Activated CD4-positive, alpha-beta memory T cell treated with anti-CD3 and anti-CD28 coated beads for 36 hours (primary cell): Measurements from ENCODE around the gene ITPA. TPM values are rescaled to one million over a fixed set of nuclear protein-coding genes. Genes with fewer than 3 reads are reported as not detected.

ENCODE experiments used
- CTCF ChIA-PET: fragments of 350-600 bp; sonication (Branson Sonifier 250); formaldehyde crosslinking; loops from one replicate; lab custom pipeline; 2021; ENCODE audit warnings: antibody characterized with exemption, inconsistent platforms; lab: Charles Lee
- POLR2A ChIA-PET: fragments of 350-600 bp; sonication (Branson Sonifier 250); formaldehyde crosslinking; loops from one replicate; lab custom pipeline; 2021; ENCODE audit warnings: antibody characterized with exemption; lab: Charles Lee
- DNase-seq: peaks from one replicate; pipeline ENCODE4 v3.0.0-alpha.2; 2020
- H3K27ac Mint-ChIP-seq: one replicate; pipeline ENCODE4 v1.8.0; 2021; ENCODE audit warnings: mixed read lengths
- H3K27me3 Mint-ChIP-seq: one replicate; pipeline ENCODE4 v1.8.0; 2021; ENCODE audit warnings: mixed read lengths
- H3K36me3 Mint-ChIP-seq: one replicate; pipeline ENCODE4 v1.8.0; 2021; ENCODE audit warnings: mixed read lengths
- H3K4me1 Mint-ChIP-seq: one replicate; pipeline ENCODE4 v1.8.0; 2021; ENCODE audit warnings: low read depth, mixed read lengths
- H3K4me3 Mint-ChIP-seq: one replicate; pipeline ENCODE4 v1.8.0; 2021; ENCODE audit warnings: mild to moderate bottlenecking, mixed read lengths
- H3K9me3 Mint-ChIP-seq: one replicate; pipeline ENCODE4 v1.8.0; 2021; ENCODE audit warnings: mixed read lengths
- intact Hi-C: fragments of 100-400 bp; cut with micrococcal nuclease; formaldehyde crosslinking; loops from one replicate; pipeline ENCODE4 v1.15.1; 2023
- total RNA-seq, 2 experiments: library from RNA; stranded (reverse); gene quantifications; one replicate each; pipeline ENCODE4 v1.2.3, GENCODE V29; 2021

ITPA gene
- total RNA-seq, 2 experiments from 2014 or later: 54.0 to 56.2 TPM

DNA sequence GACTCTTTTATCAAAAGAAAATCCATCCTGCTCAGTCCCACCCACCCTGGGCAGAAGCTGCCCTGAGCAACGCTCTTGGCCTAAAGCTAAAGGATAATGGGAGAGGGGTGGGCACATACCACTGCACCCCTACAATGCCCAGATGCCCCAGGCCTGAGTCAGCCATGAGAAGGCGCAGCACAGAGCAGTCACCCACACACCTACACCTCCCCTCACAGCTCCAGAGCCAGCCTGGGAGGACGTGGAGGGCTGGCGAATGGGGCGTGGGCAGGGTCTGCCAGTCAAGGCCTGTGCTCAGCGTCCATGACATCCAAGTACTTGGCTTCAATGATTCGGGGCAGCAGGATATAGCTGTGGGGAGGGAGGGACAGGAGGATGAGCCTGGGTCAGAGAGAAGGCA is 18.2 kb downstream of the ITPA start:
- no peak overlapping the region for H3K4me3 Mint-ChIP-seq
- H3K4me1 Mint-ChIP-seq: peaks cover 6% of the 10 kb centered on the region
- no peaks in the 10 kb centered on the region for H3K27me3 Mint-ChIP-seq
- H3K36me3 Mint-ChIP-seq: peaks cover 4% of the 10 kb centered on the region
- ChIA-PET CTCF (interaction anchor here (1.9 kb wide), 1 partner anchor 9 kb away, joined by 8 read pairs; no protein-coding TSS in a partner anchor), POLR2A (no interaction called here)
- H3K9me3 Mint-ChIP-seq: no peaks in the 10 kb centered on the region
- no peak overlapping the region for H3K27ac Mint-ChIP-seq
- no peak for DNase-seq
- intact Hi-C loops: no loop called here

- Mint-ChIP-seq H3K27me3 (no peaks in the 10 kb centered on the region), H3K9me3 (no peaks in the 10 kb centered on the region), H3K36me3 (peaks cover 4% of the 10 kb centered on the region), H3K4me1 (no peaks in the 10 kb centered on the region), H3K27ac (no peak overlapping the region), H3K4me3 (no peak overlapping the region)
- CTCF ChIA-PET: interaction anchor here (1.9 kb wide), 1 partner anchor 10 kb away, joined by 8 read pairs; no protein-coding TSS in a partner anchor
- intact Hi-C loops: no loop called here
- POLR2A ChIA-PET: no interaction called here
- no peak for DNase-seq
Observed at GRCh38 chr20:3227936-3228749, 18.8 kb downstream of the ITPA start.

DNA sequence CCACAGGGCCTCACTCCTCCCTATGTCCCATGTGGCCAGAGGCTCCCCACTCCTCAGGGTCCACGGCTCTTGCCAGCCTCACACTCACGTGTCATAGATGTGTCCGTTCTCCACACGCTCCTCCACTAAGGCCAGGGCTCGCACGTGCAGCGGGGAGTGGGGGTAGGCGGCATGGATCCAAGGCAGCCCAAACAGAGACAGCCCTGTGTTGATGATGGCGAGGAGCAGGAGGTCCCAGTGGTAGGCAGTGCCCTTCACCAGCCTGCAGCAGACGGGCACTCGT is 19.4 kb downstream of the ITPA start:
- CTCF ChIA-PET: interaction anchor here (1.9 kb wide), 1 partner anchor 11 kb away, joined by 8 read pairs; no protein-coding TSS in a partner anchor
- H3K4me3 Mint-ChIP-seq: no peak overlapping the region
- no peaks in the 10 kb centered on the region for H3K9me3 Mint-ChIP-seq
- no peak overlapping the region for H3K27ac Mint-ChIP-seq
- POLR2A ChIA-PET: no interaction called here
- H3K4me1 Mint-ChIP-seq: no peaks in the 10 kb centered on the region
- no peaks in the 10 kb centered on the region for H3K27me3 Mint-ChIP-seq
- intact Hi-C loops: no loop called here
- peaks cover 3% of the 10 kb centered on the region for H3K36me3 Mint-ChIP-seq
- no peak for DNase-seq

GRCh38 chr20:3229158-3229557 is 19.9 kb downstream of the ITPA start:
- H3K4me3 Mint-ChIP-seq: no peak overlapping the region
- intact Hi-C loops: no loop called here
- ChIA-PET CTCF (no interaction called here), POLR2A (no interaction called here)
- peaks cover 3% of the 10 kb centered on the region for H3K36me3 Mint-ChIP-seq
- no peaks in the 10 kb centered on the region for H3K9me3 Mint-ChIP-seq
- H3K27ac Mint-ChIP-seq: no peak overlapping the region
- H3K27me3 Mint-ChIP-seq: no peaks in the 10 kb centered on the region
- no peak for DNase-seq
- H3K4me1 Mint-ChIP-seq: no peaks in the 10 kb centered on the region

- Mint-ChIP-seq H3K36me3 (peaks cover 3% of the 10 kb centered on the region), H3K27ac (no peak overlapping the region), H3K27me3 (no peaks in the 10 kb centered on the region), H3K4me3 (no peak overlapping the region), H3K4me1 (no peaks in the 10 kb centered on the region), H3K9me3 (no peaks in the 10 kb centered on the region)
- ChIA-PET POLR2A (no interaction called here), CTCF (no interaction called here)
- intact Hi-C loops: no loop called here
- no peak for DNase-seq
Observed at GRCh38 chr20:3229798-3230197, 20.5 kb downstream of the ITPA start.

- no peak for DNase-seq
- Mint-ChIP-seq H3K4me1 (no peaks in the 10 kb centered on the region), H3K4me3 (no peak overlapping the region), H3K36me3 (peaks cover 3% of the 10 kb centered on the region), H3K27me3 (peaks cover 4% of the 10 kb centered on the region), H3K27ac (no peak overlapping the region), H3K9me3 (no peaks in the 10 kb centered on the region)
- CTCF ChIA-PET: no interaction called here
- POLR2A ChIA-PET: no interaction called here
- intact Hi-C loops: no loop called here
Observed at GRCh38 chr20:3231116-3231515, 21.8 kb downstream of the ITPA start.

DNA sequence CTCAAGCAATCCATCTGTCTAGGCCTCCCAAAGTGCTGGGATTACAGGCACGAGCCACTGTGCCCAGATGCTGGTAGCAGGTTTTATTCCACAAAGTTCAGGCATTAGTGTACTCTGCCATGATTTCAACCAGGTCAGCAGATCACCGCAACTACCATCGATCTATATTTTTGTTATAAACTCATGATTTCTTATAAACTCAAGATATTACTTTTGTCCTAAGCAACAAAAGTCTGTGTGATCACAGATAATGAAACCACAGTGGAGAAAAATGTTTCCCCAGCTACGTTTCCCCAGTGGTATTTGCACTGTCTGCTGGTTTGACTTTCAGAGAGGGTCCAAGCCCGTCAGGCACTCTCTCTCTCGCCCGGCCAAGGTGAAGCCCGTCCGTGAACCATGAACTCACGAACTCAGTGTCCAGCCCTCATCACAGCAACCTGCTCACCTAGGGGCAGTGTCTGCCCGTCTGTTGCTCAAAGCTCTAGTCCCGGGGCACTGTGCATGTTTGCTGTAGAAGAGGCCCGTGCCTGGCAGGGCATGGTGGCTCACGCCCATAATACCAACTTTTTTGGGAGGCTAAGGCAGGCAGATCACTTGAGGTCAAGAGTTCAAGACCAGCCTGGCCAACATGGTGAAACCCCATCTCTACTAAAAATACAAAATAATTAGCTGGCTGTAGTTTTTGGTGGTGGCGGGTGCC is 22.7 kb downstream of the ITPA start:
- H3K27ac Mint-ChIP-seq: no peak overlapping the region
- POLR2A ChIA-PET: no interaction called here
- peaks cover 11% of the 10 kb centered on the region for H3K27me3 Mint-ChIP-seq
- intact Hi-C loops: no loop called here
- no peak for DNase-seq
- no peak overlapping the region for H3K4me3 Mint-ChIP-seq
- H3K4me1 Mint-ChIP-seq: no peaks in the 10 kb centered on the region
- H3K9me3 Mint-ChIP-seq: no peaks in the 10 kb centered on the region
- CTCF ChIA-PET: interaction anchor here (0.9 kb wide), 1 partner anchor 14 kb away, joined by 4 read pairs; no protein-coding TSS in a partner anchor
- peaks cover 1% of the 10 kb centered on the region for H3K36me3 Mint-ChIP-seq

DNA sequence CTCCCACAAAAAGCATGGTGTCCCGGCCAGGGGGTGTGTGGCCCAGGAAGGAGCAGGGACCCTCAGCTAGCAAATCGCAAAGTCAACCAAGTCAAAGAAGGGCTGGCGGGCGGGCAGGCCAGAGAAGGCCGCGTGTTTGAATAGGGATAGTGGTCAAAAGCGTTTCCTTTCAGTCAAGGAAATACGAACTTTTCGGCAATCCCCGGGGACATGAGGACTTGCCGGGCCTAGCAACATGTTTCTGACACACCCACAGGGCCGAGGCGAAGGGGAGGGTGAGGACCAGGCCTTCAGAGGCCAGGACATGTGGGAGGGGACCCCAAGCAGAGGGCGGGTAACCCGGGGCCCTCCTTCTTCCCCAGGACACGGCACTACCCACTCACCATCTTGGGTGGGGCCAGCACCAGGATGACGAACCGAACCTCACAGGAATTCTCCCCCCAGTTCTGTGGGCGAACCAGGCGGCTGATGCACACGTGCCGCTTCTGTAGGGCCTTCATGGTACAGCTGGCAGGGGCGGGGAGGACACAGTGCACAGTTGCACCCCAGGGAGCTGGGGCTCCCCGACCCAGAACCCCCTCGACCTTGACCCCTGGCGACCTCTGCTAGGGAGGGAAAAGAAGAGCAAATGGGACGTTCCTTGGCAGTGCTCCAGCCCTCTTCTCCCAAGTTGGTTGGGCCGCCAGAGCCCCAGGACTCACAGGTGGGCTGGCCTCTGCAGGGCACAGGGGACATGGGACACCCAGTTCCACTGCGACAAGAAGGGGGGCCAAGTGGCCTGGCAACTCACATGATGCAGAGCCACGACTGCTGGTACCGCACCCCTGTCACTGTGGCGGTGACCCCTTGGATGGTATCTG is 24.1 kb downstream of the ITPA start:
- Mint-ChIP-seq H3K9me3 (no peaks in the 10 kb centered on the region), H3K27me3 (peaks cover 22% of the 10 kb centered on the region), H3K27ac (no peak overlapping the region), H3K36me3 (no peaks in the 10 kb centered on the region), H3K4me3 (no peak overlapping the region), H3K4me1 (no peaks in the 10 kb centered on the region)
- intact Hi-C loops: no loop called here
- POLR2A ChIA-PET: no interaction called here
- CTCF ChIA-PET: no interaction called here
- DNase-seq: no peak

DNA sequence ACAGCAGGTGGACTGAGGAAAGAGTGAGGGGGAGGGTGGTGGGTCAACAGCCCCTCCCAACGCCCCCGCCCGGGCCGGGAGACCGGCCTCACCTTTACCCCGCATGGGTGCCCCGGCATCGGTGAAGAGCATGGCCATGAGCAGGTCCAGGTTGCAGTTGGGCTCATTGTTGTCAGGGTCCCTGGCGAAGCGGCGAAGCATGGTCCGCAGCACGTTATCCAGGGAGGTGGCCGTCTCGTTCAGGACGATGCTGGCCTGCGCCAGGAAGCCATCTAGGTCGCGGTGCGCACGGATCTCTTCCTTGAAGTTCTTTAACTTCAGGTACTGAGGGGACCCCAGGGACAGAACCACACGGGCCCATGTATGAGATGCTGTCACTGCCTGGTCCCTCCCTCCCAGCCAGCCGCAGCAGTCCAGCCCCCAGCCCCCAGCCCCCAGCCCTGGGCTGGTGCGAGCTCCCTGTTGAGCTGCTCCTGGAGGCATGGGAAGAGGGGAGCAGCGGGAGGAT is 24.7 kb downstream of the ITPA start:
- no peak for DNase-seq
- CTCF ChIA-PET: no interaction called here
- Mint-ChIP-seq H3K4me1 (no peaks in the 10 kb centered on the region), H3K4me3 (no peak overlapping the region), H3K36me3 (no peaks in the 10 kb centered on the region), H3K9me3 (no peaks in the 10 kb centered on the region), H3K27ac (no peak overlapping the region), H3K27me3 (peaks cover 23% of the 10 kb centered on the region)
- POLR2A ChIA-PET: no interaction called here
- intact Hi-C loops: no loop called here

DNA sequence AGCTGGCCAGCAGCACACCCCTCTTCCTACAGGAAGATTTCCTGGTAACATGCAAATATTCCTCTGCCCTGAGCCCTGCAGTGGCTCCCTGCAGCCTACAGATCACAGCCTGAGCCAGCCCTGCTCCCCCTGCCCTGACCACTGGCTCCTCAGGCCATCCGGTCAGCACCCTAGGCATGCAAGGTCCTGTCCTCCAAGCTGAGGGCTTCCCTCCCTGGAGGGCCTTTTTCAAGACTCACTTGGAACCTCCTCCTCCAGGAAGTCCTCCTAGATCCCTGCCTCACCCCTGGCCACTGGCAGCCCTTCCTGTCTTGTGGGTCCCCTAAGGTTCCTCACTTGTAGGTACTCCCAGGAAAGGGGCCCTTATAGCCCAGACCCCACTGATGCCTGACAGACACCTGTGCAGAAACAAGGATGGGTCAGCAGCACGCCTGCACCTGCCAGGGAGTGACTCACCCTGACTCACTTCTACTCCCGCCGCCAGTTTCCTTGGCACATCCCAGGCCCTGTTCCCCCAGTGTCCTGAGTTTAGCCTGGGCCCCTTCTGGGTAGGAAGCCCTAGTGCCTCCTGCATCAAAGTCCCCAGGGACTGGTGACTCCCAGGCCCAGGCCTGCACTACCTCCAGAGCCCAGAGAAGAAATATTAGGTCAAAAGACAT is 26.5 kb downstream of the ITPA start:
- peaks cover 33% of the 10 kb centered on the region for H3K27me3 Mint-ChIP-seq
- ChIA-PET CTCF (no interaction called here), POLR2A (no interaction called here)
- intact Hi-C loops: no loop called here
- no peak for DNase-seq
- H3K4me1 Mint-ChIP-seq: peaks cover 6% of the 10 kb centered on the region
- no peaks in the 10 kb centered on the region for H3K9me3 Mint-ChIP-seq
- no peak overlapping the region for H3K27ac Mint-ChIP-seq
- peak overlapping the region; percentile 16 for H3K4me3 Mint-ChIP-seq
- H3K36me3 Mint-ChIP-seq: no peaks in the 10 kb centered on the region

DNA sequence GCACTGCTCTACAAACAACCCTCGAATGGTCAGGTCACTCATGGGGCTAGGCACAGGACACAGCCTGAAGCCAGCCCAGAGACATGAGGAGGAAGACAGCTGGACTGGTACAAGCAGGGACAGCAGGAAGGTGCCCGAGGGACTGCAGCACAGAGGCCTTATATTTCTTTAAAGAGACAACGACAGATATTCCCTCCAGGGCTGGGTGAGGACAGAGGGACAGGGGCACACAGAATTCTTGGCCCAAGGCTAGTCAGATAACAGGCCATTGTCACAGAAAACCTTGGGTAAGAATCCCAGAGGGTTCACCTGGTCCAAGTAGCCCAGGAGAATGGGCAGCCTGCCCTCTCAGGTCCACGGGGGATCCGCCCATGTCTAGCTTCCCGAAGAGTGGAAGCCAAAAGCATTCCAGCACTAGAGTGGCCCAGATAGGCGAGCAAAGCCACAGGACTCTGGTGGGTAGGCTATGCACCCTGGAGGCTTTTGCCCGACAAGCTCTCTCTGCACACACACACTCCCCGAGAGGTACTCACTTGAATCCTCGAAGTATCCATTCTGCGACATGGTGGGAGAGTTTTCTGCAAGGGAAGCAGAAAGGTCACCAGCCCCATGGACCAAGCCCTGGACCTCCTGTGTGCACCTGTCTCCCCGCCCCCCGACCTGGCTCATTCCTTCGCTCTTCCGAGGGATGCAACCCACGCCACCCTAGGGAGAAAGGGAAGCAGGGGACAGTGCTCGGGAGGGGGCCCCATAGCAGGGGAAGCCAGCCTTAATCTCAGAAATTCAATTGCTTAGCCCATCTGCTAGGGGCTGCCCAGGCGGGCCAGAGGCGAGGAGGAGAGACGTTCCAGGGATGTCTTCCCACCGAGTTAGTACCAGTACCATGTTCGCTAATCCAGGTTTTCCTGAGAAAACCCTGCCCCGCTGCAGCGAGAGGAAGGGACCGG is 28.0 kb downstream of the ITPA start:
- H3K36me3 Mint-ChIP-seq: no peaks in the 10 kb centered on the region
- H3K27me3 Mint-ChIP-seq: peaks cover 42% of the 10 kb centered on the region
- no peak overlapping the region for H3K27ac Mint-ChIP-seq
- intact Hi-C loops: no loop called here
- ChIA-PET CTCF (no interaction called here), POLR2A (no interaction called here)
- peaks cover 6% of the 10 kb centered on the region for H3K4me1 Mint-ChIP-seq
- DNase-seq: no peak
- no peak overlapping the region for H3K4me3 Mint-ChIP-seq
- no peaks in the 10 kb centered on the region for H3K9me3 Mint-ChIP-seq
